NT2/D1 (cell line): ENCODE data around the gene DCDC2.

Source experiments
- YY1 ChIP-seq: IDR thresholded peaks from 2 replicates; pipeline ENCODE4 v1.6.1; 2011; ENCODE audit not compliant: insufficient read length, insufficient read depth
- ZNF274 ChIP-seq: IDR thresholded peaks from 2 replicates; pipeline ENCODE4 v1.6.1; 2011; ENCODE audit warnings: mild to moderate bottlenecking, low read depth, low read length

DNA sequence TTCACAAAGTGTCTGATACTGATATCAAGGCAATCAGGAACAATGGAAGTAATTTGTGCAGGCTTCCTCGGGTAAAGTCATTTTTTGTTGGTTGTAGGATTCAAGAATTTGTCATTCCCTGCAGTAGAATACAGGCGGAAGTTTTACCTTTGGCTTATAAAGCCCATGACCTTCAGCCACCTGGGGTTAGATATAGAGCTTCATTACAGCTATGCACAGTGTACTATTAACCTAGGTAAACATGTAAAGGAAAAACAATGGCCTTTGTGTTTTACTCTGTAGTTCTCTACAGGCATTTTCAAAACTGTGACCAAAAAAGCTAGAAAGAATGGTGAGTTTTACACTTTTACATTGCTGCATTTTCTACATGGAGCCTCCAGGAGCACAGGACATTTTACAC is 116.9 kb downstream of the DCDC2 start:
- TF ChIP-seq YY1 (no peak), ZNF274 (no peak)
